ENCODE data around the gene MSI2. TPM values are rescaled to one million over a fixed set of nuclear protein-coding genes. Genes with fewer than 3 reads are reported as not detected.

MSI2 gene
- total and polyA plus RNA-seq, 2 experiments from 2014 or later = 18.9 to 41.8 TPM

DNA sequence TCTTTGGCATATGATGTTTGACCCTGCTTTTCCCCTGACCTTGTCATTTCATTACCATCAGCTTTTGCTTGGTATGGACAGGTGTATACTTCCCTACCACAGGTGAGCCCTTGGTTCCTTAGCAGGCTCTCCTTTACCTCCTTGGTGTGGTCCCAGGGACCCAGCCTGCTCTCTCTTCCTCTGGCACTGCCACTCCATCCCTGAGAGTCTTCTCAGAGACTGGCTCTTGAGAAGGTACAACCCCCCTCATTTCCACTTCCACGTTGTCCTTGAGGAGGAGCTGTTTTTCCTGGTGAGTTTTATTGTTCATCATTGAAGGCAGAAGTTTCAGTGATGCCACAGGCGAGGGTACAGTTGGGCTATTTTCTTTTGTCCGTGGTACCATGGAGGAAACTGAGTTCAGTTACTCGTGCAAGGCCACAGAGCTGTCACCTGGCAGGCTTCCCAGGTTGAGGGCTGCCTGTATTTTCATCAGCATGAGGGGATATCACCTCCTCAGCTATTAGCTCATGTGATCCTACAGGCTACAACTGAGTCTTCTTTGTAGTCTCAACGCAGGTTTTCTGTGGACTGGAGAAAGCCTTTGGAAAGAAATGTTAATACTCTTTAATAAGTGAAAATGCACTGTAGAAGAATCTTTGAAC is 52.3 kb downstream of the MSI2 start (continued):
- no peak for TF ChIP-seq ZNF462 (CRISPR knock-in tag; IDR thresholded peaks at IDR 0.05)

- Mint-ChIP-seq H3K4me1 (peaks cover 63% of the 10 kb centered on the region), H3K9me3 (no peaks in the 10 kb centered on the region), H3K36me3 (ENCODE audit: low read depth) (no peaks in the 10 kb centered on the region; the same call in 2 of the 3 replicates), H3K27me3 (ENCODE audit: insufficient read depth, low read depth, poor library complexity) (peaks cover 2% of the 10 kb centered on the region), H3K27ac (0 out of 2 replicates have a peak overlapping the region, but pooled peaks have one; percentile 39), H3K4me3 (no peak overlapping the region)
- Histone ChIP-seq H3K79me2 (replicated peaks; ENCODE audit: insufficient read depth) (peaks cover 16% of the 10 kb centered on the region; the same call in 1 of the 2 replicates), H4K20me1 (replicated peaks; ENCODE audit: insufficient read depth) (no peaks in the 10 kb centered on the region; the same call in 1 of the 2 replicates), H3K4me2 (no peak overlapping the region), H3K36me3 (ENCODE audit: insufficient read depth) (no peaks in the 10 kb centered on the region; the same call in 1 of the 2 replicates), H3F3A (replicated peaks; ENCODE audit: low read depth) (peaks cover 9% of the 10 kb centered on the region; the same call in 1 of the 2 replicates), H3K9me2 (ENCODE audit: insufficient read depth) (no peaks in the 10 kb centered on the region), H2AFZ (no peak overlapping the region), H3K27me3 (ENCODE audit: insufficient read depth) (no peaks in the 10 kb centered on the region), H3K4me1 (ENCODE audit: insufficient read depth) (peaks cover 47% of the 10 kb centered on the region), H3K27ac (ENCODE audit: low read depth) (no peak overlapping the region), H3K4me3 (no peak overlapping the region)
- no peak for ATAC-seq
- no peak for DNase-seq (ENCODE audit: low spot score)
- TF ChIP-seq EZH2 (IDR thresholded peaks at IDR 0.05; ENCODE audit: low read depth, unreplicated experiment) = no peak
- no peak for TF ChIP-seq STAT1 (IDR thresholded peaks at IDR 0.05; ENCODE audit: unreplicated experiment)
- TF ChIP-seq, protein P1, sequence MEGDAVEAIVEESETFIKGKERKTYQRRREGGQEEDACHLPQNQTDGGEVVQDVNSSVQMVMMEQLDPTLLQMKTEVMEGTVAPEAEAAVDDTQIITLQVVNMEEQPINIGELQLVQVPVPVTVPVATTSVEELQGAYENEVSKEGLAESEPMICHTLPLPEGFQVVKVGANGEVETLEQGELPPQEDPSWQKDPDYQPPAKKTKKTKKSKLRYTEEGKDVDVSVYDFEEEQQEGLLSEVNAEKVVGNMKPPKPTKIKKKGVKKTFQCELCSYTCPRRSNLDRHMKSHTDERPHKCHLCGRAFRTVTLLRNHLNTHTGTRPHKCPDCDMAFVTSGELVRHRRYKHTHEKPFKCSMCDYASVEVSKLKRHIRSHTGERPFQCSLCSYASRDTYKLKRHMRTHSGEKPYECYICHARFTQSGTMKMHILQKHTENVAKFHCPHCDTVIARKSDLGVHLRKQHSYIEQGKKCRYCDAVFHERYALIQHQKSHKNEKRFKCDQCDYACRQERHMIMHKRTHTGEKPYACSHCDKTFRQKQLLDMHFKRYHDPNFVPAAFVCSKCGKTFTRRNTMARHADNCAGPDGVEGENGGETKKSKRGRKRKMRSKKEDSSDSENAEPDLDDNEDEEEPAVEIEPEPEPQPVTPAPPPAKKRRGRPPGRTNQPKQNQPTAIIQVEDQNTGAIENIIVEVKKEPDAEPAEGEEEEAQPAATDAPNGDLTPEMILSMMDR (conservative IDR thresholded peaks at IDR 0.05; ENCODE audit: low read depth in 2 of 2) = no peak
- TF ChIP-seq NANOG (IDR thresholded peaks at IDR 0.05; ENCODE audit: borderline replicate concordance) = no peak
- no peak for TF ChIP-seq ZNF462 (CRISPR knock-in tag; IDR thresholded peaks at IDR 0.05)
Observed at GRCh38 chr17:57309479-57309878, 53.2 kb downstream of the MSI2 start.

Data from GM23338 (cell line).